ENCODE measurements around the gene KIF19.

The KIF19 gene

GRCh38 chr17:74317071-74317470 lies 9.0 kb upstream of the KIF19 start:
- Histone ChIP-seq H3K36me3 (ENCODE audit: insufficient read depth, low read length) (no peaks in the 10 kb centered on the region), H3K79me2 (ENCODE audit: insufficient read depth, low read length) (no peaks in the 10 kb centered on the region), H3K9me3 (ENCODE audit: insufficient read depth, low read depth, low read length) (peaks cover 8% of the 10 kb centered on the region; the same call in 1 of the 2 replicates), H3K4me2 (ENCODE audit: low read depth, low read length, poor library complexity, severe bottlenecking) (no peak overlapping the region), H3K9ac (ENCODE audit: low read depth, low read length, poor library complexity, severe bottlenecking) (no peak overlapping the region), H3K4me1 (ENCODE audit: insufficient read depth, low read length, poor library complexity, severe bottlenecking) (no peaks in the 10 kb centered on the region), H3F3A (ENCODE audit: low read depth) (no peaks in the 10 kb centered on the region), H2AFZ (ENCODE audit: low read length) (no peak overlapping the region), H3K9me2 (replicated peaks; ENCODE audit: low read depth, low read length) (no peaks in the 10 kb centered on the region), H3K27me3 (ENCODE audit: insufficient read depth, low read length, poor library complexity, severe bottlenecking) (no peaks in the 10 kb centered on the region), H3K4me3 (ENCODE audit: low read length, poor library complexity, severe bottlenecking) (no peak overlapping the region), H4K20me1 (ENCODE audit: insufficient read depth, low read length, poor library complexity, severe bottlenecking) (no peaks in the 10 kb centered on the region)
- no peak for TF ChIP-seq CTCF (conservative IDR thresholded peaks at IDR 0.05; ENCODE audit: low read length)

- no peak overlapping the region for H2AFZ ChIP-seq (ENCODE audit: low read length)
- TF ChIP-seq CTCF (conservative IDR thresholded peaks at IDR 0.05; ENCODE audit: low read length) (no peak), EZH2phosphoT487 (IDR thresholded peaks at IDR 0.05; ENCODE audit: borderline replicate concordance) (no peak)
- no peaks in the 10 kb centered on the region for H3K27me3 ChIP-seq (ENCODE audit: insufficient read depth, low read length, poor library complexity, severe bottlenecking)
- no peaks in the 10 kb centered on the region for H3K9me3 ChIP-seq (ENCODE audit: insufficient read depth, low read depth, low read length)
- H3K79me2 ChIP-seq (ENCODE audit: insufficient read depth, low read length) = no peaks in the 10 kb centered on the region
- H3K36me3 ChIP-seq (ENCODE audit: insufficient read depth, low read length) = no peaks in the 10 kb centered on the region
- H3K4me3 ChIP-seq (ENCODE audit: low read length, poor library complexity, severe bottlenecking) = no peak overlapping the region
- H3K9ac ChIP-seq (ENCODE audit: low read depth, low read length, poor library complexity, severe bottlenecking) = no peak overlapping the region
- H3K9me2 ChIP-seq (replicated peaks; ENCODE audit: low read depth, low read length) = no peaks in the 10 kb centered on the region
- H4K20me1 ChIP-seq (ENCODE audit: insufficient read depth, low read length, poor library complexity, severe bottlenecking) = no peaks in the 10 kb centered on the region
- H3K4me2 ChIP-seq (ENCODE audit: low read depth, low read length, poor library complexity, severe bottlenecking) = no peak overlapping the region
- H3K4me1 ChIP-seq (ENCODE audit: insufficient read depth, low read length, poor library complexity, severe bottlenecking) = no peaks in the 10 kb centered on the region
- H3F3A ChIP-seq (ENCODE audit: low read depth) = no peaks in the 10 kb centered on the region
Measured at GRCh38 chr17:74318391-74318790, 7.6 kb upstream of the KIF19 start.

- TF ChIP-seq EZH2phosphoT487 (IDR thresholded peaks at IDR 0.05; ENCODE audit: borderline replicate concordance) (no peak), CTCF (conservative IDR thresholded peaks at IDR 0.05; ENCODE audit: low read length) (no peak)
- H3K4me2 ChIP-seq (ENCODE audit: low read depth, low read length, poor library complexity, severe bottlenecking) = no peak overlapping the region
Measured at GRCh38 chr17:74324521-74324920, 1.5 kb upstream of the KIF19 start.

More at GRCh38 chr17:74324521-74324920, 1.5 kb upstream of the KIF19 start:
- H3K4me3 ChIP-seq (ENCODE audit: low read length, poor library complexity, severe bottlenecking) = no peak overlapping the region
- no peaks in the 10 kb centered on the region for H3K27me3 ChIP-seq (ENCODE audit: insufficient read depth, low read length, poor library complexity, severe bottlenecking)
- no peaks in the 10 kb centered on the region for H3K4me1 ChIP-seq (ENCODE audit: insufficient read depth, low read length, poor library complexity, severe bottlenecking)
- no peak overlapping the region for H3K9ac ChIP-seq (ENCODE audit: low read depth, low read length, poor library complexity, severe bottlenecking)
- H3K79me2 ChIP-seq (ENCODE audit: insufficient read depth, low read length) = no peaks in the 10 kb centered on the region
- H3K9me2 ChIP-seq (replicated peaks; ENCODE audit: low read depth, low read length) = no peaks in the 10 kb centered on the region
- H2AFZ ChIP-seq (ENCODE audit: low read length) = no peak overlapping the region
- H3K9me3 ChIP-seq (ENCODE audit: insufficient read depth, low read depth, low read length) = no peaks in the 10 kb centered on the region
- H3K36me3 ChIP-seq (ENCODE audit: insufficient read depth, low read length) = no peaks in the 10 kb centered on the region
- H3F3A ChIP-seq (ENCODE audit: low read depth) = no peaks in the 10 kb centered on the region
- no peaks in the 10 kb centered on the region for H4K20me1 ChIP-seq (ENCODE audit: insufficient read depth, low read length, poor library complexity, severe bottlenecking)
